K562 (cell line): Measurements from ENCODE around the gene MERTK.

Experiments
- ATF3 ChIP-seq, 2 experiments: fragments of 450-650 bp in 1 of 2; sonication (generic) in 1 of 2; formaldehyde crosslinking in 1 of 2; IDR thresholded peaks in 1 of 2; conservative IDR thresholded peaks in 1 of 2; 2 replicates each; pipeline versions ENCODE4 v1.6.1 to v1.8.1; 2016 to 2023; ENCODE audit warnings: mild to moderate bottlenecking in 2 of 2, moderate library complexity in 2 of 2, inconsistent platforms in 1 of 2, missing genetic modification reagents in 1 of 2
- BACH1 ChIP-seq: fragments of 200-800 bp; sonication (Bioruptor generic); IDR thresholded peaks from 2 replicates; pipeline ENCODE4 v1.6.1; 2016; ENCODE audit warnings: missing genetic modification characterization, missing compliant biosample characterization
- ERF ChIP-seq: fragments of 450-650 bp; formaldehyde crosslinking; IDR thresholded peaks from 2 replicates; pipeline ENCODE4 v1.4.0; 2020; ENCODE audit warnings: mild to moderate bottlenecking, mixed read lengths
- EZH2 ChIP-seq: IDR thresholded peaks from 2 replicates; pipeline ENCODE4 v1.6.1; 2012; ENCODE audit warnings: low read depth, mild to moderate bottlenecking, inconsistent platforms, low read length, borderline replicate concordance
- HNRNPL ChIP-seq: fragments of 200-400 bp; formaldehyde crosslinking; IDR thresholded peaks from 2 replicates; pipeline ENCODE4 v1.6.1; 2017; ENCODE audit warnings: low read depth, mild to moderate bottlenecking, low read length
- JUND ChIP-seq, 2 experiments: IDR thresholded peaks; 2 replicates in 1 of 2; 3 replicates in 1 of 2; pipeline ENCODE4 v1.6.1; 2011; ENCODE audit warnings: borderline replicate concordance in 2 of 2, low read depth in 2 of 2, low read length in 2 of 2, improper control_type of control experiment in 1 of 2, missing biosample characterization in 1 of 2, missing genetic modification characterization in 1 of 2, missing genetic modification reagents in 1 of 2
- MAFK ChIP-seq: IDR thresholded peaks from 2 replicates; pipeline ENCODE4 v1.6.1; 2011; ENCODE audit warnings: low read length, improper control_type of control experiment
- NFYB ChIP-seq: IDR thresholded peaks from 2 replicates; pipeline ENCODE4 v1.6.1; 2011; ENCODE audit warnings: mild to moderate bottlenecking, moderate library complexity; ENCODE audit not compliant: insufficient read length; ENCODE audit errors: extremely low read depth
- POLR2B ChIP-seq: fragments of 450-650 bp; IDR thresholded peaks from 2 replicates; pipeline ENCODE4 v1.6.1; 2018; ENCODE audit warnings: low read depth; ENCODE audit not compliant: partially characterized antibody
- TCF7 ChIP-seq: sonication (generic); IDR thresholded peaks from 2 replicates; pipeline ENCODE4 v1.6.1; 2016; ENCODE audit warnings: antibody characterized with exemption, borderline replicate concordance
- ZKSCAN8 ChIP-seq: fragments of 200-800 bp; sonication (Bioruptor generic); IDR thresholded peaks from 2 replicates; pipeline ENCODE4 v1.6.1; 2016; ENCODE audit warnings: missing genetic modification characterization, missing compliant biosample characterization
- TF ChIP-seq, protein P1 (sequence below), 3 experiments: IDR thresholded peaks in 2 of 3; conservative IDR thresholded peaks in 1 of 3; 2 replicates each; pipeline ENCODE4 v1.5.1; 2011 to 2012; ENCODE audit warnings: low read length in 3 of 3, mild to moderate bottlenecking in 3 of 3, control low read depth in 2 of 3, improper control_type of control experiment in 1 of 3, inconsistent platforms in 1 of 3, low read depth in 1 of 3, mixed read lengths in 1 of 3, moderate library complexity in 1 of 3; ENCODE audit not compliant: insufficient read depth in 2 of 3
- TF ChIP-seq, protein P2 (sequence below): fragments of 450-650 bp; IDR thresholded peaks from 2 replicates; pipeline ENCODE4 v1.6.1; 2016; ENCODE audit warnings: antibody characterized with exemption

GRCh38 chr2:111898703-111899514, 502 bp downstream of the MERTK start:
- TF ChIP-seq EZH2 (no peak), MAFK (no peak), NFYB (no peak), POLR2B (no peak), BACH1 (tag) (no peak), JUND (IDR thresholded peaks at IDR 0.05; ENCODE audit: borderline replicate concordance, low read depth, low read length) (no peak), JUND (tag; IDR thresholded peaks at IDR 0.05; ENCODE audit: borderline replicate concordance, low read depth, low read length) (no peak), ATF3 (IDR thresholded peaks at IDR 0.05) (no peak), ATF3 (CRISPR knock-in tag; conservative IDR thresholded peaks at IDR 0.05) (no peak), HNRNPL (no peak), ZKSCAN8 (CRISPR knock-in tag) (no peak), TCF7 (no peak), ERF (CRISPR knock-in tag) (no peak)
- TF ChIP-seq, protein P1, sequence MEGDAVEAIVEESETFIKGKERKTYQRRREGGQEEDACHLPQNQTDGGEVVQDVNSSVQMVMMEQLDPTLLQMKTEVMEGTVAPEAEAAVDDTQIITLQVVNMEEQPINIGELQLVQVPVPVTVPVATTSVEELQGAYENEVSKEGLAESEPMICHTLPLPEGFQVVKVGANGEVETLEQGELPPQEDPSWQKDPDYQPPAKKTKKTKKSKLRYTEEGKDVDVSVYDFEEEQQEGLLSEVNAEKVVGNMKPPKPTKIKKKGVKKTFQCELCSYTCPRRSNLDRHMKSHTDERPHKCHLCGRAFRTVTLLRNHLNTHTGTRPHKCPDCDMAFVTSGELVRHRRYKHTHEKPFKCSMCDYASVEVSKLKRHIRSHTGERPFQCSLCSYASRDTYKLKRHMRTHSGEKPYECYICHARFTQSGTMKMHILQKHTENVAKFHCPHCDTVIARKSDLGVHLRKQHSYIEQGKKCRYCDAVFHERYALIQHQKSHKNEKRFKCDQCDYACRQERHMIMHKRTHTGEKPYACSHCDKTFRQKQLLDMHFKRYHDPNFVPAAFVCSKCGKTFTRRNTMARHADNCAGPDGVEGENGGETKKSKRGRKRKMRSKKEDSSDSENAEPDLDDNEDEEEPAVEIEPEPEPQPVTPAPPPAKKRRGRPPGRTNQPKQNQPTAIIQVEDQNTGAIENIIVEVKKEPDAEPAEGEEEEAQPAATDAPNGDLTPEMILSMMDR (IDR thresholded peaks at IDR 0.05 in 2 of 3, conservative IDR thresholded peaks at IDR 0.05 in 1 of 3; ENCODE audit: insufficient read depth in 2 of 3, low read depth in 1 of 3, low read length in 3 of 3), result 0 out of 6 replicates have a peak, but pooled peaks of 1 of the 3 experiments have one; percentile 0
- TF ChIP-seq, protein P2, sequence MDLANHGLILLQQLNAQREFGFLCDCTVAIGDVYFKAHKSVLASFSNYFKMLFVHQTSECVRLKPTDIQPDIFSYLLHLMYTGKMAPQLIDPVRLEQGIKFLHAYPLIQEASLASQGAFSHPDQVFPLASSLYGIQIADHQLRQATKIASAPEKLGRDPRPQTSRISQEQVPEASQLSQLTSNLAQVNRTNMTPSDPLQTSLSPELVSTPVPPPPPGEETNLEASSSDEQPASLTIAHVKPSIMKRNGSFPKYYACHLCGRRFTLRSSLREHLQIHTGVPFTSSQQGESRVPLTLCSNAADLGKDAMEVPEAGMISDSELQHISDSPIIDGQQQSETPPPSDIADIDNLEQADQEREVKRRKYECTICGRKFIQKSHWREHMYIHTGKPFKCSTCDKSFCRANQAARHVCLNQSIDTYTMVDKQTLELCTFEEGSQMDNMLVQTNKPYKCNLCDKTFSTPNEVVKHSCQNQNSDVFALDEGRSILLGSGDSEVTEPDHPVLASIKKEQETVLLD, result no peak
